Prostate gland (tissue), 2 donors: ENCODE results near the gene CC2D2B.

ENCODE experiments used
- CTCF ChIP-seq, 4 experiments: fragments of 200-600 bp in 2 of 4; fragments of 450-650 bp in 2 of 4; sonication (generic) in 2 of 4; IDR thresholded peaks; 1 replicate in 3 of 4; 2 replicates in 1 of 4; pipeline ENCODE4 v1.5.1; 2016 to 2019; ENCODE audit warnings: antibody characterized with exemption in 4 of 4, mild to moderate bottlenecking in 2 of 4, moderate library complexity in 2 of 4
- POLR2A ChIP-seq: fragments of 450-650 bp; IDR thresholded peaks from one replicate; pipeline ENCODE4 v1.6.1; 2016; ENCODE audit warnings: antibody characterized with exemption, mild to moderate bottlenecking

- TF ChIP-seq POLR2A (no peak), CTCF (IDR thresholded peaks at IDR 0.05) (no peak)
Observed at GRCh38 chr10:95976362-95977229, 68.8 kb downstream of the CC2D2B start.
